ENCODE measurements around the gene SPINK2.

SPINK2 gene

GRCh38 chr4:56768763-56769162, 52.7 kb downstream of the SPINK2 start:
- Histone ChIP-seq H3K27me3 (ENCODE audit: insufficient read depth, low read length) (no peaks in the 10 kb centered on the region), H3K4me1 (ENCODE audit: control insufficient read depth, insufficient read depth, low read length, unreplicated experiment) (no peaks in the 10 kb centered on the region), H3K27ac (ENCODE audit: low read depth, low read length) (no peak overlapping the region), H2AFZ (ENCODE audit: low read length, unreplicated experiment) (no peak overlapping the region), H3K36me3 (ENCODE audit: insufficient read depth, low read length) (no peaks in the 10 kb centered on the region), H3K79me2 (ENCODE audit: control insufficient read depth, insufficient read depth, low read length, unreplicated experiment) (no peaks in the 10 kb centered on the region), H3K4me3 (ENCODE audit: low read depth, low read length) (no peak overlapping the region)

- no peaks in the 10 kb centered on the region for H3K36me3 ChIP-seq (ENCODE audit: insufficient read depth, low read length)
- no peak overlapping the region for H3K27ac ChIP-seq (ENCODE audit: low read depth, low read length)
- no peaks in the 10 kb centered on the region for H3K4me1 ChIP-seq (ENCODE audit: control insufficient read depth, insufficient read depth, low read length, unreplicated experiment)
- H3K27me3 ChIP-seq (ENCODE audit: insufficient read depth, low read length) = no peaks in the 10 kb centered on the region
- H3K4me3 ChIP-seq (ENCODE audit: low read depth, low read length) = no peak overlapping the region
- no peaks in the 10 kb centered on the region for H3K79me2 ChIP-seq (ENCODE audit: control insufficient read depth, insufficient read depth, low read length, unreplicated experiment)
- H2AFZ ChIP-seq (ENCODE audit: low read length, unreplicated experiment) = no peak overlapping the region
These were observed 53.2 kb downstream of the SPINK2 start for GRCh38 chr4:56768316-56768715.

- no peaks in the 10 kb centered on the region for H3K79me2 ChIP-seq (ENCODE audit: control insufficient read depth, insufficient read depth, low read length, unreplicated experiment)
- no peak overlapping the region for H2AFZ ChIP-seq (ENCODE audit: low read length, unreplicated experiment)
- H3K4me3 ChIP-seq (ENCODE audit: low read depth, low read length) = no peak overlapping the region
- H3K27ac ChIP-seq (ENCODE audit: low read depth, low read length) = no peak overlapping the region
- no peaks in the 10 kb centered on the region for H3K27me3 ChIP-seq (ENCODE audit: insufficient read depth, low read length)
- H3K4me1 ChIP-seq (ENCODE audit: control insufficient read depth, insufficient read depth, low read length, unreplicated experiment) = no peaks in the 10 kb centered on the region
- H3K36me3 ChIP-seq (ENCODE audit: insufficient read depth, low read length) = no peaks in the 10 kb centered on the region
These were observed 53.9 kb downstream of the SPINK2 start for GRCh38 chr4:56767567-56767966.

GRCh38 chr4:56764775-56765174, 56.7 kb downstream of the SPINK2 start:
- H3K4me3 ChIP-seq (ENCODE audit: low read depth, low read length) = no peak overlapping the region
- H3K27ac ChIP-seq (ENCODE audit: low read depth, low read length) = no peak overlapping the region
- no peaks in the 10 kb centered on the region for H3K79me2 ChIP-seq (ENCODE audit: control insufficient read depth, insufficient read depth, low read length, unreplicated experiment)
- no peaks in the 10 kb centered on the region for H3K4me1 ChIP-seq (ENCODE audit: control insufficient read depth, insufficient read depth, low read length, unreplicated experiment)
- no peaks in the 10 kb centered on the region for H3K36me3 ChIP-seq (ENCODE audit: insufficient read depth, low read length)
- H3K27me3 ChIP-seq (ENCODE audit: insufficient read depth, low read length) = no peaks in the 10 kb centered on the region
- H2AFZ ChIP-seq (ENCODE audit: low read length, unreplicated experiment) = no peak overlapping the region

- Histone ChIP-seq H3K4me3 (ENCODE audit: low read depth, low read length) (no peak overlapping the region), H3K36me3 (ENCODE audit: insufficient read depth, low read length) (no peaks in the 10 kb centered on the region), H3K27ac (ENCODE audit: low read depth, low read length) (no peak overlapping the region), H2AFZ (ENCODE audit: low read length, unreplicated experiment) (no peak overlapping the region), H3K27me3 (ENCODE audit: insufficient read depth, low read length) (no peaks in the 10 kb centered on the region), H3K79me2 (ENCODE audit: control insufficient read depth, insufficient read depth, low read length, unreplicated experiment) (no peaks in the 10 kb centered on the region), H3K4me1 (ENCODE audit: control insufficient read depth, insufficient read depth, low read length, unreplicated experiment) (peaks cover under 1% of the 10 kb centered on the region)
These were observed 57.3 kb downstream of the SPINK2 start for GRCh38 chr4:56764223-56764622.

GRCh38 chr4:56762484-56763250, 58.8 kb downstream of the SPINK2 start:
- peaks cover 16% of the 10 kb centered on the region for H3K4me1 ChIP-seq (ENCODE audit: control insufficient read depth, insufficient read depth, low read length, unreplicated experiment)
- no peak overlapping the region for H2AFZ ChIP-seq (ENCODE audit: low read length, unreplicated experiment)
- H3K36me3 ChIP-seq (ENCODE audit: insufficient read depth, low read length) = no peaks in the 10 kb centered on the region
- H3K27me3 ChIP-seq (ENCODE audit: insufficient read depth, low read length) = no peaks in the 10 kb centered on the region
- no peak overlapping the region for H3K27ac ChIP-seq (ENCODE audit: low read depth, low read length)
- H3K79me2 ChIP-seq (ENCODE audit: control insufficient read depth, insufficient read depth, low read length, unreplicated experiment) = no peaks in the 10 kb centered on the region
- no peak overlapping the region for H3K4me3 ChIP-seq (ENCODE audit: low read depth, low read length)

- Histone ChIP-seq H3K4me3 (ENCODE audit: low read depth, low read length) (no peak overlapping the region), H3K27me3 (ENCODE audit: insufficient read depth, low read length) (no peaks in the 10 kb centered on the region), H3K36me3 (ENCODE audit: insufficient read depth, low read length) (no peaks in the 10 kb centered on the region), H3K4me1 (ENCODE audit: control insufficient read depth, insufficient read depth, low read length, unreplicated experiment) (peaks cover 36% of the 10 kb centered on the region), H3K79me2 (ENCODE audit: control insufficient read depth, insufficient read depth, low read length, unreplicated experiment) (no peaks in the 10 kb centered on the region), H2AFZ (ENCODE audit: low read length, unreplicated experiment) (no peak overlapping the region), H3K27ac (ENCODE audit: low read depth, low read length) (no peak overlapping the region)
These were observed 61.3 kb downstream of the SPINK2 start for GRCh38 chr4:56760183-56760582.

Data from ACC112 (cell line).